Retina (tissue), 1 donor: ENCODE results near the gene ZNF423.

Experiments
- DNase-seq: peaks from one replicate; pipeline ENCODE4 v3.0.0-alpha.2; 2016

The ZNF423 gene

GRCh38 chr16:49465661-49466528 lies 390.0 kb downstream of the ZNF423 start:
- DNase-seq = no peak

- DNase-seq = peak; percentile 83
Observed at GRCh38 chr16:49464877-49465504, 390.9 kb downstream of the ZNF423 start.

GRCh38 chr16:49464093-49464492 lies 391.8 kb downstream of the ZNF423 start:
- DNase-seq = no peak

- DNase-seq = no peak
Observed at GRCh38 chr16:49463529-49463928, 392.4 kb downstream of the ZNF423 start.

DNA sequence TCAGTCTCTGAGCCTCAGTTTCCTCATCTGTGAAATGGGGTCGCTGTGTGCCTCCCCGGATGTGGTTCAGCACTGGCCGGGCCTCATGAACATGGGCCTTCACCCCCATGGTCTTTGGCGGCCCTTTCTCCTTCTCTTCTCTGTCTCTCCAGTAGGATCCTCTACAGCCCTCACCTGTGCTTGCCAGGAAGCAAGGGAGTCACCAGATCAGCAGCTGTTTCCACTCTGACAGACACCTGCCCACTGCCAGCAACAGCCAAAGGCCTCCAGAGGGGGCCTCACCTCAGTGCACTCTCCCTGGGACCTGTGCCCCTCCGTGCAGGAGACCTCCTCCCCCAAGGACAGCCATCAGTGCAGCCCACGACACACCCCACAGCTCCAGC lies 392.9 kb downstream of the ZNF423 start:
- no peak for DNase-seq

- no peak for DNase-seq
Observed at GRCh38 chr16:49462362-49462988, 393.4 kb downstream of the ZNF423 start.

DNA sequence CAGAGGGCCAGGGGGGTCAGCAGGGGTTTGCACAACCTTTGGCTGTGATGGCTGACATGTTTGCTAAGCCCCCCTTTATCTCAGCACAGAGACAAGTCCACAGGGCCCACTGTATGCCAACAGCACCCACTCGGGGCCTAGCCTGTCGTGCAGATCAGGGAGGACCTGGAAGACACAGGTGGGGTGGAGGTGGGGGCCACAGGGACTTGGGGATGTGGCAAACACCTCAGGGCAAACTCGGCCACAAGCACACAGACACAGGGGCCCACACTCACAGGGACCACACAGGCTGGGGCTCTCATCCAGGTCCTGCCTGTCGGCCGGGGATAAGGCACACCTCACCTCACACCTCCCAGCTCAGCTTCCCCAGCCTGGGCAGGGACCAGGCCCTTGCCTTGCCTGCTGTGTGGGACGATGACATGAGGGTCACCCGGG lies 394.4 kb downstream of the ZNF423 start:
- no peak for DNase-seq

DNA sequence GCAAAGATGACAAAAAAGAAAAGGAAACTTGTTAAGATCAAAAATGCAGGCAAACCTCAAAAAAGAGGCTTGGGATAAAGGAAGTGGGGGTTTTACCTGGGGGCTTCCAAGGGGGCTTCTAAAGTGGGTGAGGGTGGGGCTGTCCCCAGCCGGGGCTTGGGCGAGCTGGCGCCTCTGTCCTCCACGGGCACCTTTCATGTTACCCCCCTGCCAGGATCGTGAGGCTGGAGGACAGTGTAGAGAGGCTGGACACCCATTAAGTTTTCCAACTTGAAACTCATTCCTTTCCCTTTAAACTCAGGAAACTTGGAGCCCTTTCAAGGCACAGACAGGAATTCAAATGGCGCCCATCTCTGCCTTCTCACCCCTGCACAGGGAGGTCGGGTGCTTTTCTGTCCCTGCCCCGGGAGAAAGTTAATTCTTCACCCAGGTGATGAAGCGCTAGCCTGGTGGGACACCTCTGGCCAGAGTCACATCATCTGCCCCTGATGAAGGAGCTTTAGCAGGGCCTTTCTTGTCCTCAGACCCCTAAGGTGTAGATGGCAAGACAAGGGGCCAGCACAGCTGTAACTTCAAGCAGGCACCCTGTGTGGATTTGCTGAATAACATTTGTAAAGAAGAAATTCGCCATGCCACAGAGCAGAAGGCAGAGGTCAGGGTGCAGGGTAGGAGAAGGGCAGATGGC lies 395.0 kb downstream of the ZNF423 start:
- no peak for DNase-seq

- DNase-seq = no peak
Observed at GRCh38 chr16:49459953-49460735, 395.8 kb downstream of the ZNF423 start.

DNA sequence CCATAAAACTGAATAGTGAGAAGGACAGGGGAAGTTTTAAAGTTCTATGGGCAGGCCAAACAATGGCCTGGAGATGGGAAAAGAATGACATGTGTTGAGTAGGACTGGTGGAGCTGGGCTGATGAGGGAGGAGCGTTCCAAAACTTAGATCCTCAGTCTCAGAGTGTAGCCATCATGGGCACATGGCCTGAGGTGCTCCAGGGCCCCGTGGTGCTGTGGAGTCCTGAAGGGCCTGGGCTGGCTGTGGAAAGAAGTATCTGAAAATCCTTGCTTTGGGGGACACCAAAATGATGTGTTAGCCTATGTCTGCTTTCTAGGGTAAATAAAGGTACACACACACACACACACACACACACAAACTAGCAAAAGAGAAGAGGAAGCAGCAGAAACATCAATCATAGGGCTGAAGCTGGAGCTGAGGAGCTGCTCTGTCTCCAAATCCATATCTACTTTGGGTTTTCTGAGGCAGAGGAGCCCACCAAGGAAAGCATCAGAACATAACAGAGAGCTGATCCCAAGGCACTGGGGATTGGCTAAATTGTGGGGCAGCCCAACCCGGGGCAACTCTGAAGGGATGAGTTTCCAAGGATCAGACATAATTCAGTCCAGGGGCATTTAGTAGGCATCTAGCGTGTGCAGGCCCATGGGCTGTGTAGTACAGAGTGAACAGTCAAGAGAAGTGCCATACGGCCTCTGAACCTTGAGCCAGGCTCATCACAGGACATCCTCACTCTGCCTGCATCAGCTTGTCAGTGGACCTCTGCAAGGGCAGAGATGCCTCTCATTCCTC lies 397.1 kb downstream of the ZNF423 start:
- no peak for DNase-seq

GRCh38 chr16:49458243-49458642 lies 397.7 kb downstream of the ZNF423 start:
- no peak for DNase-seq

GRCh38 chr16:49457196-49457595 lies 398.7 kb downstream of the ZNF423 start:
- DNase-seq = no peak

DNA sequence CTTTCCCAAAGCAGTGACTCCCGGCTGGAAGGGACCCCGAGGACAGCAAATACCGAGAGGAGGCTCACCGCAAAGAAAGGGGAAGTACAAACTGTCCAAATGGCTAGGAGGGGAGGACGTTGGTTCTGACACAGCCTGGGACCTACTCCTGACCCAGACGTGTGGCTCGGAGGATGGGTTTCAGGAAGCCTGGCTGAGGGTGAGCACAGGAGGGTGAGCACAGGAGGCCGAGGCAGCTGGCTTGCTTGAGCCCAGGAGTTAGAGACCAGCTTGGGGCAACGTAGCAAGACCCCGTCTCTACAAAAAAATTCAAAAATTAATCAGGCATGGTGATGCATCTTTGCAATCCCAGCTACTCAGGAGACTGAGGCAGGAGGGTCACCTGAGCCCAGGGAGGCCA lies 399.1 kb downstream of the ZNF423 start:
- no peak for DNase-seq

- DNase-seq = no peak
Observed at GRCh38 chr16:49455991-49456745, 399.7 kb downstream of the ZNF423 start.

- DNase-seq = no peak
Observed at GRCh38 chr16:49455181-49455990, 400.5 kb downstream of the ZNF423 start.

DNA sequence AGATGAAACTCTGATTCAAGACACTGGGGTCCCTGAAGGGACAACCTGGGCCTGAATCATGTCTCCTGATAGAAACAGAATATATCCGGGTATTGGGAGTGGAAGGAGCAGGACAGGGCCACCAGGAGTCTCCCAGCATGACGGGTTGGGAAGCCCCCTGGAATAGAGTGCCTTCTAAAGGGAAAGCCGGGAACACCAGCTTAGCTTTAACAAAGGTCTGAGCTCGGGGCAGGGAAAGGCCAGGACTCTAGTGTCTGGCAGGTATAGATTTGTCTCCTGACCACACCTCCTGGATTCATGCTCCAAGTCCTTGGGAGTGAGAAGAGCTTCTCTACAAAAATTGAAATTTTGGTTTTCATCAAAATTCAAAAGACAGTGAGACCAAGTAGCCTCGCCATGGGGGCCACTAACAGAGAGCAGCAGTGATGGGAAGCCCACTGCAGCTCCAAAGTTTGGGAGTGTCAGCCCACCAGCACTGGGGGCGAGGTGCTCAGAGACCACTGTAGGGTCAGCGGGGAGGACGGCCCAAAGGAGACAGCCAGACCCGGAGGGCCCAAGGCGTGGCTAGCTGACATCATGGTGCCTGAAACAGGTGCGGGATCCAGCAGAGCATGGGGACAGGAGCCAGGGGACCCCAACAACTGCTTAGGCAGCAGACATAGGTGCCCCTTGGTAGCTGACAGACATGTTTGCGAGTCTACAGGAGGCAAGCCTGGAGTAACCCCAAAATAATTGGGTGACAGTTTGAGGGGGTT lies 401.3 kb downstream of the ZNF423 start:
- no peak for DNase-seq

- no peak for DNase-seq
Observed at GRCh38 chr16:49453983-49454382, 401.9 kb downstream of the ZNF423 start.

GRCh38 chr16:49453021-49453420 lies 402.9 kb downstream of the ZNF423 start:
- no peak for DNase-seq

GRCh38 chr16:49452578-49452977 lies 403.3 kb downstream of the ZNF423 start:
- no peak for DNase-seq
